CD4-positive, alpha-beta T cell (primary cell): ENCODE measurements around the gene DNAJA2. TPM values are rescaled to one million over a fixed set of nuclear protein-coding genes. Genes with fewer than 3 reads are reported as not detected.

Experiments used
- ATAC-seq: fragments of 200-7000 bp; cut with Tn5 transposase; one replicate; pipeline ENCODE4 v1.10.0; 2022; ENCODE audit warnings: mild to moderate bottlenecking; ENCODE audit not compliant: poor library complexity
- CTCF ChIA-PET: fragments of 350-600 bp; sonication (Branson Sonifier 250); formaldehyde crosslinking; loops from one replicate; lab custom pipeline; 2021; ENCODE audit warnings: antibody characterized with exemption, inconsistent platforms; lab: Charles Lee
- POLR2A ChIA-PET: fragments of 350-600 bp; sonication (Branson Sonifier 250); formaldehyde crosslinking; loops from one replicate; lab custom pipeline; 2021; ENCODE audit warnings: antibody characterized with exemption, inconsistent platforms; lab: Charles Lee
- DNase-seq, 14 experiments: peaks; one replicate each; pipeline ENCODE4 v3.0.0-alpha.2; 2013 to 2020; ENCODE audit warnings: mixed read lengths in 2 of 14
- H3K27ac ChIP-seq, 2 donors: one replicate each; pipeline versions ENCODE4 v1.5.1 to v1.7.0; 2013; ENCODE audit warnings: low read length in 2 of 2, low read depth in 1 of 2, mild to moderate bottlenecking in 1 of 2
- H3K27me3 ChIP-seq, 2 experiments: 1 replicate in 1 of 2; 2 replicates in 1 of 2; pipeline versions ENCODE4 v1.6.1 to v1.7.0; 2013; ENCODE audit warnings: low read length in 2 of 2, control low read depth in 1 of 2, mild to moderate bottlenecking in 1 of 2, moderate library complexity in 1 of 2; ENCODE audit not compliant: insufficient read depth in 2 of 2, control insufficient read depth in 1 of 2
- H3K36me3 ChIP-seq: one replicate; pipeline ENCODE4 v1.6.1; 2013; ENCODE audit warnings: low read length, control low read depth; ENCODE audit not compliant: insufficient read depth
- H3K4me1 ChIP-seq: one replicate; pipeline ENCODE4 v1.6.1; 2013; ENCODE audit warnings: low read length, control low read depth; ENCODE audit not compliant: insufficient read depth
- H3K4me3 ChIP-seq: one replicate; pipeline ENCODE4 v1.5.1; 2013; ENCODE audit warnings: mild to moderate bottlenecking, low read length, moderate library complexity
- H3K9me3 ChIP-seq, 2 experiments: 1 replicate in 1 of 2; 2 replicates in 1 of 2; pipeline versions ENCODE4 v1.6.1 to v1.7.0; 2013; ENCODE audit warnings: low read length in 2 of 2, mild to moderate bottlenecking in 2 of 2, control low read depth in 1 of 2, moderate library complexity in 1 of 2; ENCODE audit not compliant: control insufficient read depth in 1 of 2, insufficient read depth in 1 of 2
- H3K27ac Mint-ChIP-seq: one replicate; pipeline ENCODE4 v1.8.0; 2020; ENCODE audit warnings: mixed read lengths
- H3K27me3 Mint-ChIP-seq: one replicate; pipeline ENCODE4 v1.8.0; 2021; ENCODE audit warnings: mixed read lengths
- H3K36me3 Mint-ChIP-seq: one replicate; pipeline ENCODE4 v1.8.0; 2021; ENCODE audit warnings: low read depth, mixed read lengths
- H3K4me1 Mint-ChIP-seq: one replicate; pipeline ENCODE4 v1.8.0; 2021; ENCODE audit warnings: low read depth, mixed read lengths
- H3K4me3 Mint-ChIP-seq: one replicate; pipeline ENCODE4 v1.8.0; 2020; ENCODE audit warnings: mild to moderate bottlenecking, mixed read lengths
- H3K9me3 Mint-ChIP-seq: one replicate; pipeline ENCODE4 v1.8.0; 2020; ENCODE audit warnings: mixed read lengths
- CTCF ChIP-seq: fragments of 200-600 bp; IDR thresholded peaks from one replicate; pipeline ENCODE4 v1.8.0; 2022; ENCODE audit warnings: antibody characterized with exemption, mild to moderate bottlenecking
- intact Hi-C, 2 experiments: fragments of 100-400 bp; cut with DNase I in 1 of 2; cut with micrococcal nuclease in 1 of 2; formaldehyde crosslinking; loops; one replicate each; pipeline versions ENCODE4 v1.15.1 to v1.9.0; 2023 to 2025; cut with DNase I, micrococcal nuclease
- total RNA-seq, 174 experiments: library from RNA in 2 of 174; stranded (reverse) in 2 of 174; gene quantifications; one replicate each; pipeline ENCODE4 v1.2.3 and lab custom pipeline; 2021 to 2026

Gene DNAJA2
- total RNA-seq, 2 experiments from 2014 or later = 80.8 to 81.4 TPM

- CTCF ChIA-PET = no interaction called here
- Mint-ChIP-seq H3K4me1 (peaks cover 18% of the 10 kb centered on the region), H3K27me3 (no peaks in the 10 kb centered on the region), H3K36me3 (no peaks in the 10 kb centered on the region), H3K9me3 (no peaks in the 10 kb centered on the region), H3K27ac (no peak overlapping the region), H3K4me3 (no peak overlapping the region)
- no peak overlapping the region for H3K4me3 ChIP-seq
- TF ChIP-seq CTCF = no peak
- ATAC-seq (no peak), DNase-seq (no peak)
- H3K27ac ChIP-seq = no peak overlapping the region
- intact Hi-C loops = loop anchor here (5.0 kb wide), 2 partner anchors 45 to 70 kb away; partner anchors contain the start of gene DNAJA2 (in 1 of the 2)
- H3K27me3 ChIP-seq = no peaks in the 10 kb centered on the region
- POLR2A ChIA-PET = interaction anchor here (0.9 kb wide), 1 partner anchor 443 kb away, joined by 3 read pairs; the partner anchor contains the start of genes ITFG1 and PHKB
- H3K4me1 ChIP-seq = peaks cover 18% of the 10 kb centered on the region
- no peaks in the 10 kb centered on the region for H3K36me3 ChIP-seq
- H3K9me3 ChIP-seq = peaks cover 0 to 6% of the 10 kb centered on the region in 2 experiments
These were observed 44.2 kb upstream of the DNAJA2 start for GRCh38 chr16:47017636-47018035.

- Histone ChIP-seq H3K27me3 (no peaks in the 10 kb centered on the region), H3K9me3 (peaks cover 0 to 6% of the 10 kb centered on the region in 2 experiments), H3K36me3 (no peaks in the 10 kb centered on the region), H3K4me1 (peaks cover 18% of the 10 kb centered on the region), H3K27ac (no peak overlapping the region), H3K4me3 (no peak overlapping the region)
- ATAC-seq (peak; percentile 54), DNase-seq (peak in 4 of 14 experiments; percentile 7 to 61 (median 54))
- no peaks in the 10 kb centered on the region for H3K27me3 Mint-ChIP-seq
- H3K36me3 Mint-ChIP-seq = no peaks in the 10 kb centered on the region
- TF ChIP-seq CTCF = no peak
- POLR2A ChIA-PET = no interaction called here
- H3K4me3 Mint-ChIP-seq = no peak overlapping the region
- H3K9me3 Mint-ChIP-seq = no peaks in the 10 kb centered on the region
- H3K27ac Mint-ChIP-seq = no peak overlapping the region
- peaks cover 18% of the 10 kb centered on the region for H3K4me1 Mint-ChIP-seq
- intact Hi-C loops = loop anchor here (5.0 kb wide), 2 partner anchors 44 to 69 kb away; partner anchors contain the start of gene DNAJA2 (in 1 of the 2)
- CTCF ChIA-PET = no interaction called here
These were observed 43.2 kb upstream of the DNAJA2 start for GRCh38 chr16:47016700-47017133.

- H3K27me3 ChIP-seq = no peaks in the 10 kb centered on the region
- intact Hi-C loops = no loop called here
- TF ChIP-seq CTCF = no peak
- Mint-ChIP-seq H3K9me3 (no peaks in the 10 kb centered on the region), H3K27me3 (no peaks in the 10 kb centered on the region), H3K4me3 (no peak overlapping the region), H3K4me1 (peaks cover 18% of the 10 kb centered on the region), H3K27ac (no peak overlapping the region), H3K36me3 (no peaks in the 10 kb centered on the region)
- H3K4me3 ChIP-seq = no peak overlapping the region
- POLR2A ChIA-PET = no interaction called here
- no peak overlapping the region for H3K27ac ChIP-seq
- H3K36me3 ChIP-seq = no peaks in the 10 kb centered on the region
- peaks cover 0 to 6% of the 10 kb centered on the region in 2 experiments for H3K9me3 ChIP-seq
- no peak for ATAC-seq
- no peak for DNase-seq
- CTCF ChIA-PET = no interaction called here
- H3K4me1 ChIP-seq = peaks cover 18% of the 10 kb centered on the region
These were observed 40.4 kb upstream of the DNAJA2 start for GRCh38 chr16:47013910-47014309.
